ENCODE data around the gene CUL4A.

GRCh38 chr13:113169277-113170272 lies 39.8 kb upstream of the CUL4A start:
- TF ChIP-seq POLR2AphosphoS5 (IDR thresholded peaks at IDR 0.05) (no peak), CTCF (IDR thresholded peaks at IDR 0.05) (no peak)

Measured in transverse colon (tissue), 4 donors.